Astrocyte (in vitro differentiated cells and primary cell): ENCODE measurements around the gene MRPL1. TPM values are rescaled to one million over a fixed set of nuclear protein-coding genes. Genes with fewer than 3 reads are reported as not detected.

ENCODE experiments used
- DNase-seq: peaks from one replicate; pipeline ENCODE4 v3.0.0-alpha.2; 2010; ENCODE audit warnings: low read depth
- FAIRE-seq: peaks from 2 replicates; lab custom pipeline; 2011; peaks lifted over from hg19 to GRCh38; lab: Jason Lieb, UNC
- H2AFZ ChIP-seq: 2 replicates; pipeline ENCODE4 v1.6.0; 2012; ENCODE audit warnings: low read depth, low read length, inconsistent platforms
- H3K27ac ChIP-seq: 2 replicates; pipeline ENCODE4 v1.5.1; 2011; ENCODE audit warnings: low read depth, low read length, inconsistent platforms
- H3K27me3 ChIP-seq: 2 replicates; pipeline ENCODE4 v1.6.0; 2011; ENCODE audit warnings: low read length, inconsistent platforms; ENCODE audit not compliant: insufficient read depth
- H3K36me3 ChIP-seq: 2 replicates; pipeline ENCODE4 v1.5.1; 2011; ENCODE audit warnings: low read length, inconsistent platforms; ENCODE audit not compliant: insufficient read depth
- H3K4me1 ChIP-seq: 2 replicates; pipeline ENCODE4 v1.5.1; 2011; ENCODE audit warnings: low read length, inconsistent platforms; ENCODE audit not compliant: insufficient read depth
- H3K4me2 ChIP-seq: 2 replicates; pipeline ENCODE4 v1.6.0; 2012; ENCODE audit warnings: low read length, inconsistent platforms
- H3K4me3 ChIP-seq: 2 replicates; pipeline ENCODE4 v1.5.1; 2011; ENCODE audit warnings: low read depth, mild to moderate bottlenecking, low read length, inconsistent platforms; ENCODE audit not compliant: insufficient read depth
- H3K79me2 ChIP-seq: 2 replicates; pipeline ENCODE4 v1.6.0; 2012; ENCODE audit warnings: mild to moderate bottlenecking, low read length, inconsistent platforms; ENCODE audit not compliant: insufficient read depth
- H3K9ac ChIP-seq: 2 replicates; pipeline ENCODE4 v1.6.0; 2012; ENCODE audit warnings: mild to moderate bottlenecking, low read length, inconsistent platforms
- H3K9me3 ChIP-seq: 2 replicates; pipeline ENCODE4 v1.5.1; 2012; ENCODE audit warnings: low read depth, mild to moderate bottlenecking, low read length, inconsistent platforms; ENCODE audit not compliant: insufficient read depth
- H4K20me1 ChIP-seq: 2 replicates; pipeline ENCODE4 v1.6.0; 2012; ENCODE audit warnings: low read length, inconsistent platforms; ENCODE audit not compliant: insufficient read depth
- H3K27ac Mint-ChIP-seq: one replicate; pipeline ENCODE4 v1.8.0; 2021; ENCODE audit warnings: mild to moderate bottlenecking, mixed read lengths; ENCODE audit not compliant: unreplicated experiment
- H3K27me3 Mint-ChIP-seq: one replicate; pipeline ENCODE4 v1.8.0; 2021; ENCODE audit warnings: low read depth, mixed read lengths; ENCODE audit not compliant: unreplicated experiment
- H3K36me3 Mint-ChIP-seq: one replicate; pipeline ENCODE4 v1.8.0; 2021; ENCODE audit warnings: low read depth, mixed read lengths; ENCODE audit not compliant: unreplicated experiment
- H3K4me1 Mint-ChIP-seq: one replicate; pipeline ENCODE4 v1.8.0; 2021; ENCODE audit warnings: low read depth, mixed read lengths; ENCODE audit not compliant: unreplicated experiment
- H3K4me3 Mint-ChIP-seq: one replicate; pipeline ENCODE4 v1.8.0; 2021; ENCODE audit warnings: mild to moderate bottlenecking, moderate library complexity, mixed read lengths; ENCODE audit not compliant: unreplicated experiment
- H3K9me3 Mint-ChIP-seq: one replicate; pipeline ENCODE4 v1.8.0; 2021; ENCODE audit warnings: mild to moderate bottlenecking, mixed read lengths; ENCODE audit not compliant: unreplicated experiment
- CTCF ChIP-seq: IDR thresholded peaks from 2 replicates; pipeline ENCODE4 v1.5.1; 2011; ENCODE audit warnings: low read depth, mild to moderate bottlenecking, inconsistent platforms, low read length, moderate library complexity; ENCODE audit not compliant: insufficient read depth
- EZH2 ChIP-seq: IDR thresholded peaks from 2 replicates; pipeline ENCODE4 v1.6.1; 2012; ENCODE audit warnings: mild to moderate bottlenecking, low read length, inconsistent platforms; ENCODE audit not compliant: insufficient read depth
- total RNA-seq: library from RNA; stranded (reverse); gene quantifications from 2 replicates; pipeline ENCODE4 v1.2.1, GENCODE V29; 2021

MRPL1 gene
- total RNA-seq, 1 donor from 2014 or later: 33.2 TPM

GRCh38 chr4:77921701-77922100 is 59.1 kb downstream of the MRPL1 start:
- peaks cover 20% of the 10 kb centered on the region for H3K4me1 ChIP-seq
- H3K9ac ChIP-seq: peak overlapping the region; percentile 72
- no peak overlapping the region for H3K4me3 ChIP-seq
- peak overlapping the region; percentile 81 for H3K27ac ChIP-seq
- peaks cover 20% of the 10 kb centered on the region for H3K4me1 Mint-ChIP-seq
- H3K27ac Mint-ChIP-seq: peak overlapping the region; percentile 89
- H3K27me3 ChIP-seq: no peaks in the 10 kb centered on the region
- no peaks in the 10 kb centered on the region for H4K20me1 ChIP-seq
- no peak overlapping the region for H2AFZ ChIP-seq
- FAIRE-seq (peak; percentile 92), DNase-seq (peak; percentile 94)
- no peak for TF ChIP-seq EZH2
- TF ChIP-seq CTCF: no peak
- no peaks in the 10 kb centered on the region for H3K9me3 ChIP-seq
- peaks cover 13% of the 10 kb centered on the region for H3K9me3 Mint-ChIP-seq
- peak overlapping the region; percentile 57 for H3K4me2 ChIP-seq
- H3K36me3 ChIP-seq: no peaks in the 10 kb centered on the region
- no peaks in the 10 kb centered on the region for H3K27me3 Mint-ChIP-seq
- no peak overlapping the region for H3K4me3 Mint-ChIP-seq
- H3K79me2 ChIP-seq: no peaks in the 10 kb centered on the region
- peaks cover 14% of the 10 kb centered on the region for H3K36me3 Mint-ChIP-seq

GRCh38 chr4:77922158-77923094 is 59.8 kb downstream of the MRPL1 start:
- Histone ChIP-seq H3K36me3 (no peaks in the 10 kb centered on the region), H3K9ac (no peak overlapping the region), H3K27me3 (no peaks in the 10 kb centered on the region), H3K4me1 (peaks cover 20% of the 10 kb centered on the region), H4K20me1 (no peaks in the 10 kb centered on the region), H3K4me2 (peak overlapping the region; percentile 57), H3K79me2 (no peaks in the 10 kb centered on the region), H3K9me3 (no peaks in the 10 kb centered on the region), H3K27ac (peak overlapping the region; percentile 65), H2AFZ (no peak overlapping the region), H3K4me3 (no peak overlapping the region)
- TF ChIP-seq EZH2 (no peak), CTCF (no peak)
- no peak for FAIRE-seq
- Mint-ChIP-seq H3K4me1 (peaks cover 20% of the 10 kb centered on the region), H3K27me3 (no peaks in the 10 kb centered on the region), H3K9me3 (peaks cover 13% of the 10 kb centered on the region), H3K27ac (peak overlapping the region; percentile 65), H3K36me3 (peaks cover 17% of the 10 kb centered on the region), H3K4me3 (no peak overlapping the region)
- peak; percentile 61 for DNase-seq
